ENCODE measurements around the gene TRIM68. TPM values are rescaled to one million over a fixed set of nuclear protein-coding genes. Genes with fewer than 3 reads are reported as not detected.

The TRIM68 gene
- total RNA-seq, 1 experiment from 2014 or later: 6.9 TPM

DNA sequence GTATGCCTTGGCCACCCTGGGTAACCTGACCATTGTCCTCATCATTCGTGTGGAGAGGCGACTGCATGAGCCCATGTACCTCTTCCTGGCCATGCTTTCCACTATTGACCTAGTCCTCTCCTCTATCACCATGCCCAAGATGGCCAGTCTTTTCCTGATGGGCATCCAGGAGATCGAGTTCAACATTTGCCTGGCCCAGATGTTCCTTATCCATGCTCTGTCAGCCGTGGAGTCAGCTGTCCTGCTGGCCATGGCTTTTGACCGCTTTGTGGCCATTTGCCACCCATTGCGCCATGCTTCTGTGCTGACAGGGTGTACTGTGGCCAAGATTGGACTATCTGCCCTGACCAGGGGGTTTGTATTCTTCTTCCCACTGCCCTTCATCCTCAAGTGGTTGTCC is 31.9 kb upstream of the TRIM68 start:
- Histone ChIP-seq H3K36me3 (ENCODE audit: control insufficient read depth, insufficient read depth, low read length) (no peaks in the 10 kb centered on the region), H3K4me3 (ENCODE audit: low read depth, low read length) (no peak overlapping the region), H3K4me1 (peaks cover 11% of the 10 kb centered on the region), H3K9me3 (no peaks in the 10 kb centered on the region), H3K27me3 (replicated peaks; ENCODE audit: control insufficient read depth, insufficient read depth, low read length) (peaks cover 1% of the 10 kb centered on the region)
- POLR2A ChIA-PET: no interaction called here
- Mint-ChIP-seq H3K27me3 (ENCODE audit: insufficient read depth, unreplicated experiment) (peaks cover 1% of the 10 kb centered on the region), H3K4me1 (ENCODE audit: low read depth, unreplicated experiment) (peaks cover 13% of the 10 kb centered on the region), H3K4me3 (ENCODE audit: unreplicated experiment) (no peak overlapping the region), H3K9me3 (ENCODE audit: unreplicated experiment) (no peaks in the 10 kb centered on the region), H3K36me3 (ENCODE audit: insufficient read depth, unreplicated experiment) (no peaks in the 10 kb centered on the region), H3K27ac (ENCODE audit: unreplicated experiment) (no peak overlapping the region)
- TF ChIP-seq, protein P1, sequence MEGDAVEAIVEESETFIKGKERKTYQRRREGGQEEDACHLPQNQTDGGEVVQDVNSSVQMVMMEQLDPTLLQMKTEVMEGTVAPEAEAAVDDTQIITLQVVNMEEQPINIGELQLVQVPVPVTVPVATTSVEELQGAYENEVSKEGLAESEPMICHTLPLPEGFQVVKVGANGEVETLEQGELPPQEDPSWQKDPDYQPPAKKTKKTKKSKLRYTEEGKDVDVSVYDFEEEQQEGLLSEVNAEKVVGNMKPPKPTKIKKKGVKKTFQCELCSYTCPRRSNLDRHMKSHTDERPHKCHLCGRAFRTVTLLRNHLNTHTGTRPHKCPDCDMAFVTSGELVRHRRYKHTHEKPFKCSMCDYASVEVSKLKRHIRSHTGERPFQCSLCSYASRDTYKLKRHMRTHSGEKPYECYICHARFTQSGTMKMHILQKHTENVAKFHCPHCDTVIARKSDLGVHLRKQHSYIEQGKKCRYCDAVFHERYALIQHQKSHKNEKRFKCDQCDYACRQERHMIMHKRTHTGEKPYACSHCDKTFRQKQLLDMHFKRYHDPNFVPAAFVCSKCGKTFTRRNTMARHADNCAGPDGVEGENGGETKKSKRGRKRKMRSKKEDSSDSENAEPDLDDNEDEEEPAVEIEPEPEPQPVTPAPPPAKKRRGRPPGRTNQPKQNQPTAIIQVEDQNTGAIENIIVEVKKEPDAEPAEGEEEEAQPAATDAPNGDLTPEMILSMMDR (IDR thresholded peaks at IDR 0.05; ENCODE audit: insufficient read depth in 1 of 2, low read depth in 1 of 2, low read length in 1 of 2, severe bottlenecking in 1 of 2, unreplicated experiment in 1 of 2): no peak
- intact Hi-C loops (cut with micrococcal nuclease; ENCODE audit: unreplicated experiment): no loop called here
- CTCF ChIA-PET: no interaction called here
- BruUV-seq (replicated peaks): no TSS peak
- no peak for DNase-seq

DNA sequence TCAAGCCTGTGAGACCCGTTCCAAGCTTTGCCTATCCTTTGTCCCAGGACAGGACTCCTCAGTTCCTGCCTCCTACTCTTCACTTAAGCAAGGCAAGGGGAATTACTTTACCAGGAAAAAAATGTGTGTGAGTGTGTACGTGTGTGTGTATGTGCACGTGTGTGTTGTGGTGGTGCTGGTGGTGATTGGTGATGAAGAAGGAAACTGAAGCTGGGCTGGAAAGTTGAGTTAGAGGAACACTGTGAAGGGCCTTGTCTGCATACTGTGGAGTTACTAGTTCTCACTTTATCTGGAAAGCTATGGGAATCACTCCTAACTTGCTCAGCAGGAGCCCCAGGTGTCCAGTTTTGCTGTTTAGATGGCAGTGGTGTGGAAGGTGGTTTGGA is 29.6 kb upstream of the TRIM68 start:
- Mint-ChIP-seq H3K27ac (ENCODE audit: unreplicated experiment) (no peak overlapping the region), H3K27me3 (ENCODE audit: insufficient read depth, unreplicated experiment) (no peaks in the 10 kb centered on the region), H3K9me3 (ENCODE audit: unreplicated experiment) (no peaks in the 10 kb centered on the region), H3K4me3 (ENCODE audit: unreplicated experiment) (no peak overlapping the region), H3K4me1 (ENCODE audit: low read depth, unreplicated experiment) (peaks cover 13% of the 10 kb centered on the region), H3K36me3 (ENCODE audit: insufficient read depth, unreplicated experiment) (no peaks in the 10 kb centered on the region)
- Histone ChIP-seq H3K4me1 (peaks cover 11% of the 10 kb centered on the region), H3K27me3 (replicated peaks; ENCODE audit: control insufficient read depth, insufficient read depth, low read length) (peaks cover 1% of the 10 kb centered on the region; the same call in 1 of the 2 replicates), H3K36me3 (ENCODE audit: control insufficient read depth, insufficient read depth, low read length) (no peaks in the 10 kb centered on the region), H3K9me3 (no peaks in the 10 kb centered on the region), H3K4me3 (ENCODE audit: low read depth, low read length) (no peak overlapping the region)
- BruUV-seq (replicated peaks): no TSS peak
- ChIA-PET POLR2A (no interaction called here), CTCF (interaction anchor here (0.7 to 2.6 kb wide), 7 partner anchors 10 to 366 kb away, joined by 3 to 19 read pairs (median 5); partner anchors contain the start of genes OR51G2 and TRIM68)
- DNase-seq: no peak
- TF ChIP-seq, protein P1 (IDR thresholded peaks at IDR 0.05; ENCODE audit: insufficient read depth in 1 of 2, low read depth in 1 of 2, low read length in 1 of 2, severe bottlenecking in 1 of 2, unreplicated experiment in 1 of 2): no peak
- intact Hi-C loops (cut with micrococcal nuclease; ENCODE audit: unreplicated experiment): loop anchor here (1.0 to 2.0 kb wide), 3 partner anchors 35 to 367 kb away; no protein-coding TSS in a partner anchor

DNA sequence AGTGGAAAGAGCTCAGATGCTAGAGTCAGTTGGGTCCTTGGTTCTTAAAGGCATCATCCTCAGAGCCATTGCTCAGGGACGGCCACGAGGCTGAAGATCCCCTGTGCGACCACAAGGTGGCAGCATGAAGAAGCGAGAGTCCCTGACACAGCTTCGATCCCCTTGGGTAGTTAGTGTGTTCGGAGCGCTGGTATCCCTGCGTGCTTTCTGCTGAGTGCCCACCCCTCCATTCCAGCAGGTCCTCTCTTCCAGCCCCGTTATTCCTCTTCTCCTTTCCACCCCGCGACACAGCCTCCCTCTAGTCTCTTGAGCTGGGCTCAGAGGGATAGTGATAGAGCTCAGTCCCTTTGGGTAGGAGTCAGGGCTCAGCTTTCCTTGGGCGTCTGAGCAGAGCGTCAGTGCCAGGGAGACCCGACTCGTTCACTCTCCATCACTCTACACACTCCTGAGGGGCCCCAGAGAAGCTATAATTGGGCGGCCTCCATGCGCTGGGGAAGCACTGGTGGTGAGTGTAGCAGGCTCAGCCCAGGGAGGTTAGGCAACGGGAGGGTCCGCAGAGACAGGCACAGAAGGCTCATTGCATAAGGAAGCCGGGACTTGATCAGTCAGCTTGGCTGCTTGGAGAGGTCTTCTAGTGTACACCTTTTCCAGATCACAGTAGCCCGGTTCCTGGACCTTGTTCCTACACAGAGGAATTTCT is 29.1 kb upstream of the TRIM68 start, which contains the start of gene OR51D1:
OR51D1 (plus strand) TSS at position 516 of the 700 bp plus-strand sequence. CDS start 2,314 bp downstream, outside the sequence.
- H3K27me3 ChIP-seq (replicated peaks; ENCODE audit: control insufficient read depth, insufficient read depth, low read length): peaks cover 1% of the 10 kb centered on the region; the same call in 1 of the 2 replicates
- TF ChIP-seq, protein P1 (IDR thresholded peaks at IDR 0.05; ENCODE audit: insufficient read depth in 1 of 2, low read depth in 1 of 2, low read length in 1 of 2, severe bottlenecking in 1 of 2, unreplicated experiment in 1 of 2): peak; percentile 89 to 94
- H3K4me3 ChIP-seq (ENCODE audit: low read depth, low read length): no peak within 1 kb of the TSS
- Mint-ChIP-seq H3K4me1 (ENCODE audit: low read depth, unreplicated experiment) (peaks cover 13% of the 10 kb centered on the region), H3K4me3 (ENCODE audit: unreplicated experiment) (no peak within 1 kb of the TSS), H3K27ac (ENCODE audit: unreplicated experiment) (no peak within 1 kb of the TSS), H3K9me3 (ENCODE audit: unreplicated experiment) (no peaks in the 10 kb centered on the region), H3K27me3 (ENCODE audit: insufficient read depth, unreplicated experiment) (no peaks in the 10 kb centered on the region), H3K36me3 (ENCODE audit: insufficient read depth, unreplicated experiment) (no peaks in the 10 kb centered on the region)
- ChIA-PET POLR2A (no interaction called here), CTCF (interaction anchor here (0.7 to 2.6 kb wide), 12 partner anchors 10 to 367 kb away, joined by 3 to 19 read pairs (median 4); partner anchors contain the start of genes OR51G2 and TRIM68)
- H3K4me1 ChIP-seq: peaks cover 11% of the 10 kb centered on the region
- DNase-seq: peak; percentile 63 to 78
- BruUV-seq (replicated peaks): no TSS peak
- intact Hi-C loops (cut with micrococcal nuclease; ENCODE audit: unreplicated experiment): loop anchor here (1.0 to 2.0 kb wide), 3 partner anchors 36 to 367 kb away; no protein-coding TSS in a partner anchor
- no peaks in the 10 kb centered on the region for H3K36me3 ChIP-seq (ENCODE audit: control insufficient read depth, insufficient read depth, low read length)
- no peaks in the 10 kb centered on the region for H3K9me3 ChIP-seq

Data from Caco-2 (cell line).